SU-DHL-6 (cell line): ENCODE measurements around the gene ANKRD28.

Experiments
- H2AFZ ChIP-seq: fragments of 200-600 bp; sonication (generic); 2 replicates; pipeline ENCODE4 v1.6.1; 2014; ENCODE audit warnings: low read depth, mild to moderate bottlenecking, moderate library complexity, mixed read lengths, antibody characterized with exemption, low read length; ENCODE audit not compliant: severe bottlenecking
- H3F3A ChIP-seq: fragments of 200-600 bp; shearing (Covaris generic); 2 replicates; pipeline ENCODE4 v1.6.0; 2016; ENCODE audit warnings: antibody characterized with exemption, mild to moderate bottlenecking; ENCODE audit not compliant: insufficient read depth
- H3K27ac ChIP-seq: fragments of 200-600 bp; sonication (generic); 2 replicates; pipeline ENCODE4 v1.5.1; 2016; ENCODE audit warnings: low read depth, mild to moderate bottlenecking, low read length, moderate library complexity, mixed read lengths
- H3K27me3 ChIP-seq: fragments of 200-600 bp; sonication (generic), shearing (Covaris generic); 2 replicates; pipeline ENCODE4 v1.6.0; 2014; ENCODE audit warnings: mild to moderate bottlenecking, low read length
- H3K36me3 ChIP-seq: fragments of 200-600 bp; sonication (generic); 2 replicates; pipeline ENCODE4 v1.6.1; 2014; ENCODE audit warnings: mild to moderate bottlenecking, low read length, mixed read lengths
- H3K4me2 ChIP-seq: fragments of 300-600, 200-600 bp; shearing (Covaris generic), sonication (generic); 2 replicates; pipeline ENCODE4 v1.6.0; 2014; ENCODE audit warnings: low read length, low read depth, mild to moderate bottlenecking; ENCODE audit not compliant: poor library complexity, severe bottlenecking
- H3K4me3 ChIP-seq: fragments of 200-600 bp; sonication (generic); 2 replicates; pipeline ENCODE4 v1.5.1; 2014; ENCODE audit warnings: antibody characterized with exemption, low read length, mild to moderate bottlenecking, mixed read lengths; ENCODE audit not compliant: insufficient read depth, poor library complexity, severe bottlenecking
- H3K79me2 ChIP-seq: fragments of 200-600 bp; sonication (generic); 2 replicates; pipeline ENCODE4 v1.6.1; 2014; ENCODE audit warnings: mild to moderate bottlenecking, low read length, moderate library complexity; ENCODE audit not compliant: insufficient read depth
- H3K9ac ChIP-seq: fragments of 200-600 bp; sonication (generic); 2 replicates; pipeline ENCODE4 v1.7.0; 2014; ENCODE audit warnings: mild to moderate bottlenecking, low read length
- H3K9me2 ChIP-seq: fragments of 200-600 bp; sonication (generic); replicated peaks from 2 replicates; pipeline ENCODE4 v1.6.1; 2014; ENCODE audit warnings: low read length; ENCODE audit not compliant: insufficient read depth
- H3K9me3 ChIP-seq: fragments of 200-600 bp; sonication (generic); 2 replicates; pipeline ENCODE4 v1.6.1; 2014; ENCODE audit warnings: low read length, mixed read lengths; ENCODE audit not compliant: insufficient read depth
- H4K20me1 ChIP-seq: fragments of 200-600 bp; sonication (generic); 2 replicates; pipeline ENCODE4 v1.6.1; 2014; ENCODE audit warnings: low read depth, mild to moderate bottlenecking, antibody characterized with exemption, low read length, moderate library complexity, mixed read lengths
- CTCF ChIP-seq: fragments of 200-600 bp; sonication (generic); IDR thresholded peaks from one replicate; pipeline ENCODE4 v1.5.1; 2017; ENCODE audit warnings: antibody characterized with exemption, mild to moderate bottlenecking, low read length, moderate library complexity; ENCODE audit not compliant: insufficient read depth, poor library complexity, severe bottlenecking
- EZH2phosphoT487 ChIP-seq: fragments of 200-600 bp; sonication (generic), shearing (Covaris generic); conservative IDR thresholded peaks from 2 replicates; pipeline ENCODE4 v1.6.1; 2018; ENCODE audit warnings: mild to moderate bottlenecking, antibody characterized with exemption, low read length, moderate library complexity, mixed read lengths

ANKRD28 gene

GRCh38 chr3:15649341-15649740 lies 148.4 kb downstream of the ANKRD28 start:
- no peak overlapping the region for H3K27ac ChIP-seq
- no peak overlapping the region for H3K4me2 ChIP-seq
- no peak overlapping the region for H2AFZ ChIP-seq
- H3K27me3 ChIP-seq: no peaks in the 10 kb centered on the region
- no peak overlapping the region for H3K4me3 ChIP-seq
- H4K20me1 ChIP-seq: no peaks in the 10 kb centered on the region
- no peak for TF ChIP-seq CTCF
- no peak for TF ChIP-seq EZH2phosphoT487
- H3K9me3 ChIP-seq: no peaks in the 10 kb centered on the region
- no peaks in the 10 kb centered on the region for H3K36me3 ChIP-seq
- H3K9ac ChIP-seq: no peak overlapping the region
- no peaks in the 10 kb centered on the region for H3F3A ChIP-seq
- no peaks in the 10 kb centered on the region for H3K79me2 ChIP-seq
- no peaks in the 10 kb centered on the region for H3K9me2 ChIP-seq

- H3K36me3 ChIP-seq: no peaks in the 10 kb centered on the region
- no peaks in the 10 kb centered on the region for H3F3A ChIP-seq
- no peaks in the 10 kb centered on the region for H4K20me1 ChIP-seq
- no peaks in the 10 kb centered on the region for H3K9me2 ChIP-seq
- H3K79me2 ChIP-seq: no peaks in the 10 kb centered on the region
- no peak overlapping the region for H3K9ac ChIP-seq
- no peaks in the 10 kb centered on the region for H3K27me3 ChIP-seq
- H2AFZ ChIP-seq: no peak overlapping the region
- peak overlapping the region; percentile 31 for H3K4me2 ChIP-seq
- no peaks in the 10 kb centered on the region for H3K9me3 ChIP-seq
- no peak for TF ChIP-seq CTCF
- no peak for TF ChIP-seq EZH2phosphoT487
- H3K4me3 ChIP-seq: no peak overlapping the region
- no peak overlapping the region for H3K27ac ChIP-seq
Measured at GRCh38 chr3:15647611-15648167, 150.1 kb downstream of the ANKRD28 start.

DNA sequence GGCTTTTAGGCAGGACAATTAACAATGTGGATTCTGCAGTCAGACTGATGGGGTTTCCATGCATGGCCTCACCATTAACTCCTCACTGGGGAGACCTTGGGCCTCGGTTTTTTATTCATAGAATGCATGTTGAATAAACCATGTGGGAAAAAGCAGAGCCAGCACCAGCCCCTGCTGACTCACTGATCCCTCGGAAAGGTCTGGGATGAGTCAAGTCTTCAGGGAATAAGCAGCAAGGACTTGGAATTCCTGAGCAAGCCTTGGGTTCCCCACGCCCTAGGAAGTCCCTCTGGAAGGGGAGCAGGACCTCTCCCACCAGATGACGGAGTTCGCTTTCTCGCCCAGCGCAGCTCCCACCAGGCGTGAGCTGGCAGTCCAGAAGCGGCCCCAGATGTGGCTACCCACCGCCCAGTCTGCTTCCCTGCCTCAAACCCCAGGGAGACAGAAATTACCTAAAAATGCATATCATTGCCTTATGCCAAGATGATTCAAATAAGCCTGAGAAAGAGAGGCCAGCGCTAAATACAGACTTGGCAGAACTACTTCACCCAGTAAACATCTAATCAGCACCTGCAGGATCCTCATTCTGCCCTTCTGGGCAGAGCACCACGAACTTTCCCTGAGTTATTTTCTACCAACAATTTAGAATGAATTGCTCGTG lies 150.8 kb downstream of the ANKRD28 start:
- TF ChIP-seq EZH2phosphoT487 (no peak), CTCF (no peak)
- Histone ChIP-seq H3F3A (no peaks in the 10 kb centered on the region), H3K9me2 (no peaks in the 10 kb centered on the region), H3K9me3 (no peaks in the 10 kb centered on the region), H3K4me2 (peak overlapping the region; percentile 31), H3K9ac (no peak overlapping the region), H3K4me3 (no peak overlapping the region), H3K27me3 (no peaks in the 10 kb centered on the region), H3K36me3 (no peaks in the 10 kb centered on the region), H2AFZ (no peak overlapping the region), H3K79me2 (no peaks in the 10 kb centered on the region), H3K27ac (no peak overlapping the region; the same call in 1 of the 2 replicates), H4K20me1 (no peaks in the 10 kb centered on the region)
